K562 (cell line): ENCODE measurements around the gene SPATA16. TPM values are rescaled to one million over a fixed set of nuclear protein-coding genes. Genes with fewer than 3 reads are reported as not detected.
A peak's percentile ranks its signal among the peaks of the same experiment; 100 is the strongest.

Source experiments
- ATAC-seq: fragments of 200-7000 bp; cut with Tn5 transposase; 3 replicates; pipeline ENCODE4 v1.9.1; 2020; ENCODE audit warnings: moderate library complexity
- BruUV-seq: library from RNA; stranded (reverse); fragments of 400-500 nt; replicated peaks from 2 replicates; lab custom pipeline; 2021; lab: Mats Ljungman, UMichigan
- CTCF ChIA-PET: fragments of 300-600 bp; formaldehyde crosslinking; extraction: SDS; loops from one replicate; lab custom pipeline; 2021; ENCODE audit warnings: low intra/inter-chr PET ratio; lab: Yijun Ruan, JAX
- POLR2A ChIA-PET: fragments of 300-600, 350-650 bp; sonication (Branson Sonifier 250); formaldehyde crosslinking; extraction: SDS; loops from one replicate; lab custom pipeline; 2021; ENCODE audit warnings: antibody characterized with exemption, inconsistent platforms; lab: Yijun Ruan, JAX
- DNase-seq, 4 experiments: peaks; one replicate each; pipeline versions ENCODE4 v3.0.0 to v3.0.0-alpha.2; 2011 to 2018; ENCODE audit warnings: low spot score in 3 of 4, mixed read lengths in 3 of 4; ENCODE audit errors: extremely low read depth in 1 of 4
- FAIRE-seq: peaks from 2 replicates; lab custom pipeline; 2011; peaks lifted over from hg19 to GRCh38; lab: Jason Lieb, UNC
- H2AFZ ChIP-seq: 2 replicates; pipeline ENCODE4 v1.6.0; 2011; ENCODE audit warnings: low read depth, low read length, control low read depth, inconsistent platforms
- H3K27ac ChIP-seq: fragments of 200-600 bp; 3 replicates; pipeline ENCODE4 v1.8.0; 2011; ENCODE audit warnings: low read depth, mild to moderate bottlenecking, control low read depth, inconsistent platforms, low read length, moderate library complexity, mixed read lengths; ENCODE audit errors: extremely low read depth
- H3K27me3 ChIP-seq, 2 experiments: fragments of 300-600 bp in 1 of 2; 2 replicates in 1 of 2; 3 replicates in 1 of 2; pipeline versions ENCODE4 v1.6.0 to v1.8.0; 2011; ENCODE audit warnings: inconsistent platforms in 2 of 2, low read length in 2 of 2, mild to moderate bottlenecking in 1 of 2, mixed read lengths in 1 of 2, moderate library complexity in 1 of 2; ENCODE audit not compliant: control insufficient read depth in 2 of 2, insufficient read depth in 2 of 2
- H3K36me3 ChIP-seq: fragments of 300-600 bp; 3 replicates; pipeline ENCODE4 v1.8.0; 2011; ENCODE audit warnings: mild to moderate bottlenecking, low read length, inconsistent platforms; ENCODE audit not compliant: control insufficient read depth, insufficient read depth
- H3K4me1 ChIP-seq, 2 experiments: fragments of 200-600 bp in 1 of 2; replicated peaks in 1 of 2; 2 replicates in 1 of 2; 3 replicates in 1 of 2; pipeline versions ENCODE4 v1.5.1 to v1.8.0; 2011; ENCODE audit warnings: inconsistent platforms in 2 of 2, low read length in 2 of 2, mild to moderate bottlenecking in 1 of 2, mixed read lengths in 1 of 2, moderate library complexity in 1 of 2; ENCODE audit not compliant: control insufficient read depth in 2 of 2, insufficient read depth in 2 of 2
- H3K4me2 ChIP-seq: 2 replicates; pipeline ENCODE4 v1.6.1; 2011; ENCODE audit warnings: low read length, control low read depth, inconsistent platforms, mixed read lengths; ENCODE audit not compliant: insufficient read depth
- H3K4me3 ChIP-seq: fragments of 200-600 bp; sonication (generic), shearing (Covaris generic); 2 replicates; pipeline ENCODE4 v1.5.1; 2016; ENCODE audit warnings: control low read depth, inconsistent platforms
- H3K79me2 ChIP-seq: fragments of 200-600 bp; 3 replicates; pipeline ENCODE4 v1.8.0; 2011; ENCODE audit warnings: low read length, inconsistent platforms; ENCODE audit not compliant: control insufficient read depth, insufficient read depth
- H3K9ac ChIP-seq, 2 experiments: 2 replicates each; pipeline versions ENCODE4 v1.6.0 to v1.6.1; 2011; ENCODE audit warnings: low read depth in 2 of 2, low read length in 2 of 2, control low read depth in 1 of 2, inconsistent platforms in 1 of 2, mild to moderate bottlenecking in 1 of 2, mixed read lengths in 1 of 2; ENCODE audit not compliant: insufficient read depth in 1 of 2
- H3K9me1 ChIP-seq: one replicate; pipeline ENCODE4 v1.6.0; 2011; ENCODE audit warnings: inconsistent platforms, mild to moderate bottlenecking, low read length, moderate library complexity; ENCODE audit not compliant: control insufficient read depth, insufficient read depth
- H3K9me3 ChIP-seq: replicated peaks from 2 replicates; pipeline ENCODE4 v1.5.1; 2011; ENCODE audit warnings: low read depth, low read length, inconsistent platforms; ENCODE audit not compliant: control insufficient read depth, insufficient read depth
- H4K20me1 ChIP-seq: replicated peaks from 2 replicates; pipeline ENCODE4 v1.6.1; 2011; ENCODE audit warnings: low read length, inconsistent platforms, mixed read lengths; ENCODE audit not compliant: control insufficient read depth, insufficient read depth
- ELF2 ChIP-seq: fragments of 250-450 bp; sonication (Bioruptor Pico); IDR thresholded peaks from 2 replicates; pipeline ENCODE4 v1.5.0; 2021; ENCODE audit warnings: mild to moderate bottlenecking
- ETV6 ChIP-seq, 3 experiments: fragments of 150-350 bp in 1 of 3; sonication (generic) in 1 of 3; formaldehyde crosslinking in 1 of 3; IDR thresholded peaks; 2 replicates each; pipeline versions ENCODE4 v1.6.1 to v1.8.0; 2014 to 2022; ENCODE audit warnings: borderline replicate concordance in 2 of 3, low read depth in 2 of 3, antibody characterized with exemption in 1 of 3, low read length in 1 of 3, mild to moderate bottlenecking in 1 of 3, missing genetic modification reagents in 1 of 3
- PREB ChIP-seq: sonication (generic); formaldehyde crosslinking; IDR thresholded peaks from 2 replicates; pipeline ENCODE4 v1.8.1; 2023; ENCODE audit warnings: mild to moderate bottlenecking, missing genetic modification reagents
- PTRF ChIP-seq: fragments of 450-650 bp; IDR thresholded peaks from 2 replicates; pipeline ENCODE4 v1.6.1; 2016; ENCODE audit warnings: mild to moderate bottlenecking, missing genetic modification characterization, missing compliant biosample characterization
- SNAPC5 ChIP-seq: fragments of 250-450 bp; sonication (Bioruptor Pico); IDR thresholded peaks from 2 replicates; pipeline ENCODE4 v1.8.0; 2021; ENCODE audit warnings: moderate library complexity, mild to moderate bottlenecking, inconsistent platforms
- TRIM28 ChIP-seq: fragments of 450-650 bp; IDR thresholded peaks from 2 replicates; pipeline ENCODE4 v1.6.1; 2017
- ZNF57 ChIP-seq: fragments of 450-650 bp; formaldehyde crosslinking; IDR thresholded peaks from 2 replicates; pipeline ENCODE4 v1.4.0; 2020; ENCODE audit warnings: mild to moderate bottlenecking, moderate library complexity
- ZNF707 ChIP-seq: fragments of 250-450 bp; sonication (Bioruptor Pico); conservative IDR thresholded peaks from 2 replicates; pipeline ENCODE4 v1.8.0; 2022; ENCODE audit warnings: inconsistent platforms, mild to moderate bottlenecking, moderate library complexity
- in situ Hi-C: fragments of 300-500 bp; cut with MboI; formaldehyde crosslinking; loops from 4 replicates; pipeline ENCODE4 v1.15.0; 2018; ENCODE audit warnings: inconsistent platforms, mixed read lengths
- intact Hi-C: fragments of 100-400 bp; cut with micrococcal nuclease; formaldehyde crosslinking; loops from 2 replicates; pipeline ENCODE4 v1.14.2; 2022
- polyA plus RNA-seq, 8 experiments: library from polyadenylated mRNA; depleted of rRNA in 4 of 8; stranded (reverse) in 5 of 8; unstranded in 3 of 8; fragments of >200 nt; fragmentation: Nextera tagmentation in 2 of 8; fragmentation: Illumina TruSeq in 1 of 8; extraction: Ambion mirVana in 2 of 8; extraction: Trizol in 1 of 8; gene quantifications; 2 replicates each; pipeline versions ENCODE4 v1.2.1 to v1.2.3, GENCODE V29; 2011 to 2014; ENCODE audit warnings: inconsistent platforms in 1 of 8, missing spikeins in 1 of 8
- total RNA-seq, 7 experiments: library from RNA; depleted of rRNA in 6 of 7; stranded (reverse); fragments of >200 nt in 6 of 7; fragmentation: Illumina TruSeq in 2 of 7; extraction: Trizol in 2 of 7; gene quantifications; 2 replicates each; pipeline versions ENCODE4 v1.2.1 to v1.2.3, GENCODE V29; 2011 to 2021; ENCODE audit warnings: low replicate concordance in 1 of 7
- TF ChIP-seq, protein P1 (sequence below): fragments of 250-450 bp; sonication (Bioruptor Pico); IDR thresholded peaks from 2 replicates; pipeline ENCODE4 v1.8.0; 2021; ENCODE audit warnings: borderline replicate concordance, mild to moderate bottlenecking, moderate library complexity; ENCODE audit not compliant: poor library complexity, severe bottlenecking
- TF ChIP-seq, protein P2 (sequence below): fragments of 250-450 bp; sonication (Bioruptor Pico); IDR thresholded peaks from 2 replicates; pipeline ENCODE4 v1.5.1; 2021; ENCODE audit warnings: mild to moderate bottlenecking

SPATA16 gene
- total and polyA plus RNA-seq, 9 of the 15 experiments (the other 6 are each of a cell fraction or from before 2014, with no cell fraction given): not detected

DNA sequence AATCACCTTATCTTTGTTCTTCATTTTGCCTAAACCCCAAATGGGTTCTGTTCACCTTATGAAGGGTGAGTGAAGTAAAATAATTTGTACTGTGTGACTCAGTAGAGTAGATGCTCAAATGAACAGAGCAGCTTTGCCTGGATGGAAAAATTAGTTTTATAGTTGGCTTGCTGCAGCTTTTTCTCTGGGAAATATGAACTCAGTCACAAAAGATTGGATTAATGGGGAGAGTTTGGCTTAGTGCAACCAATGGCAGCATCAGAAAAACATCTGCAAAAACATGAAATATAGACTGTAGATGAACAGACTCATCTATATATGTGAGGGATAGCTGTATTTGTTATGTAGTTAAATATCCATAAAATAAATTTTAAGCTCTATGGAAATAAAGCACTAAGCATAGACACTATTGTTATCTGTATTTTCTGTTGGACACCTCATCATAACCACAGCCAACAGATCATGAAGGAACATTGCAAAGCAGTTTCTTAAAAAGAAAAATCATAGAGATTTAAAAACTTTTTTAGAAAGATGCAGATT lies 209.2 kb downstream of the SPATA16 start:
- DNase-seq (no peak), ATAC-seq (no peak), FAIRE-seq (no peak)
- intact Hi-C loops: no loop called here
- in situ Hi-C loops: no loop called here
- no TSS peak for BruUV-seq
- Histone ChIP-seq H3K4me1 (no peaks in the 10 kb centered on the region), H3K4me2 (no peak overlapping the region), H3K36me3 (no peaks in the 10 kb centered on the region), H2AFZ (0 out of 2 replicates have a peak overlapping the region, but pooled peaks have one; percentile 17), H3K27ac (no peak overlapping the region), H4K20me1 (no peaks in the 10 kb centered on the region), H3K4me3 (no peak overlapping the region), H3K9me1 (no peaks in the 10 kb centered on the region), H3K27me3 (no peaks in the 10 kb centered on the region), H3K79me2 (no peaks in the 10 kb centered on the region), H3K9me3 (no peaks in the 10 kb centered on the region), H3K9ac (no peak overlapping the region)
- no peak for TF ChIP-seq ETV6 (IDR thresholded peaks at IDR 0.05; ENCODE audit: borderline replicate concordance in 1 of 2, low read depth in 2 of 2, low read length in 1 of 2)
- TF ChIP-seq ETV6 (CRISPR knock-in tag; IDR thresholded peaks at IDR 0.05; ENCODE audit: borderline replicate concordance): no peak
- no peak for TF ChIP-seq TRIM28
- no peak for TF ChIP-seq ELF2 (CRISPR knock-in tag)
- TF ChIP-seq, protein P1, sequence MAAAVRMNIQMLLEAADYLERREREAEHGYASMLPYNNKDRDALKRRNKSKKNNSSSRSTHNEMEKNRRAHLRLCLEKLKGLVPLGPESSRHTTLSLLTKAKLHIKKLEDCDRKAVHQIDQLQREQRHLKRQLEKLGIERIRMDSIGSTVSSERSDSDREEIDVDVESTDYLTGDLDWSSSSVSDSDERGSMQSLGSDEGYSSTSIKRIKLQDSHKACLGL: no peak
- TF ChIP-seq SNAPC5 (CRISPR knock-in tag): no peak
- TF ChIP-seq PTRF (tag): no peak
- no peak for TF ChIP-seq ZNF707 (CRISPR knock-in tag)
- no peak for TF ChIP-seq ZNF57 (CRISPR knock-in tag)
- no peak for TF ChIP-seq PREB (CRISPR knock-in tag)
- TF ChIP-seq, protein P2, sequence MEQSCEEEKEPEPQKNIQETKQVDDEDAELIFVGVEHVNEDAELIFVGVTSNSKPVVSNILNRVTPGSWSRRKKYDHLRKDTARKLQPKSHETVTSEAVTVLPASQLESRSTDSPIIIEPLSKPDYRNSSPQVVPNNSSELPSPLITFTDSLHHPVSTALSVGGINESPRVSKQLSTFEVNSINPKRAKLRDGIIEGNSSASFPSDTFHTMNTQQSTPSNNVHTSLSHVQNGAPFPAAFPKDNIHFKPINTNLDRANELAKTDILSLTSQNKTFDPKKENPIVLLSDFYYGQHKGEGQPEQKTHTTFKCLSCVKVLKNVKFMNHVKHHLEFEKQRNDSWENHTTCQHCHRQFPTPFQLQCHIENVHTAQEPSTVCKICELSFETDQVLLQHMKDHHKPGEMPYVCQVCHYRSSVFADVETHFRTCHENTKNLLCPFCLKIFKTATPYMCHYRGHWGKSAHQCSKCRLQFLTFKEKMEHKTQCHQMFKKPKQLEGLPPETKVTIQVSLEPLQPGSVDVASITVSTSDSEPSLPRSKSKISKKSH (CRISPR knock-in tag): no peak
- ChIA-PET CTCF (no interaction called here), POLR2A (no interaction called here)
